ENCODE results near the gene NRF1. TPM values are rescaled to one million over a fixed set of nuclear protein-coding genes. Genes with fewer than 3 reads are reported as not detected.

The NRF1 gene
- total and polyA plus RNA-seq, 10 of the 15 experiments (the other 5 are each of a cell fraction or from before 2014, with no cell fraction given): 3.5 to 23.1 (median 13.5) TPM

DNA sequence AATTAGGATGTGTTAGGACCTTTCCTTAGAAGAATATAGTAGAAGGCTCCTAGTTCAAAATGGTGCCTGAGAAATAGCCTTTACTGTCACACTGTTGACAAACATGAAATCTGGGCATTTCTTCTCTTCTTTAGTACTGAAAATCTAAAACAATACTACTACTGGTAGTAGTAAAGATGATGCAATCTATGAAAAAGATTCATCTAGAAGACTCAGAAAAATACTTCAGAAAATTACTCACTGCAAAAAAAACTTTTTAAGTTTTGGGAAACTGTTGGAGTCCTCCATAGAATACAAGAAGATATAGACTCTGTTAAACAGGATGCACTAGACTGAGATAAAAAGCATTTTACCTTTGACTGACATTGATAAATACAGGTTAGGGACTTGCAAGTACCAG lies 67.1 kb downstream of the NRF1 start:
- ChIA-PET RAD21 (ENCODE audit: unreplicated experiment) (no interaction called here), CTCF (no interaction called here)

More for the DNA sequence above, 67.1 kb downstream of the NRF1 start:
- Histone ChIP-seq H3K27ac (ENCODE audit: control insufficient read depth, insufficient read depth) (no peak overlapping the region), H3K79me2 (ENCODE audit: control insufficient read depth, insufficient read depth, low read length) (no peaks in the 10 kb centered on the region), H3K9me3 (replicated peaks; ENCODE audit: control insufficient read depth, insufficient read depth, low read length) (peaks cover 2% of the 10 kb centered on the region; the same call in 2 of the 3 replicates), H3K4me2 (ENCODE audit: control insufficient read depth, insufficient read depth) (no peak overlapping the region), H4K20me1 (ENCODE audit: control insufficient read depth, insufficient read depth) (no peaks in the 10 kb centered on the region), H3K4me1 (ENCODE audit: control insufficient read depth, insufficient read depth, low read length) (no peaks in the 10 kb centered on the region), H3K27me3 (replicated peaks in 1 of 2; ENCODE audit: control insufficient read depth in 2 of 2, insufficient read depth in 2 of 2, low read length in 1 of 2) (no peaks in the 10 kb centered on the region), H3K9ac (ENCODE audit: control insufficient read depth, insufficient read depth, low read length) (no peak overlapping the region), H3K36me3 (ENCODE audit: control insufficient read depth in 2 of 2, insufficient read depth in 2 of 2, low read length in 1 of 2) (peaks cover 0 to 2% of the 10 kb centered on the region in 2 experiments; a peak in 1 of 4 replicates), H2AFZ (ENCODE audit: control insufficient read depth, low read depth, low read length) (no peak overlapping the region), H3K4me3 (no peak overlapping the region)
- TF ChIP-seq RCOR1 (conservative IDR thresholded peaks at IDR 0.05; ENCODE audit: low read depth, low read length) (no peak), ZNF274 (IDR thresholded peaks at IDR 0.05; ENCODE audit: insufficient read depth, insufficient read length) (no peak), JUNB (IDR thresholded peaks at IDR 0.05) (no peak), NR2F1 (conservative IDR thresholded peaks at IDR 0.05) (no peak), BCL11A (IDR thresholded peaks at IDR 0.05; ENCODE audit: low read depth, low read length) (no peak), TCF3 (IDR thresholded peaks at IDR 0.05; ENCODE audit: borderline replicate concordance, insufficient read depth, low read depth, low read length) (no peak), CHD4 (IDR thresholded peaks at IDR 0.05) (no peak), POLR2AphosphoS5 (IDR thresholded peaks at IDR 0.05; ENCODE audit: low read length) (no peak), FOXK2 (IDR thresholded peaks at IDR 0.05) (no peak), KDM1A (IDR thresholded peaks at IDR 0.05; ENCODE audit: borderline replicate concordance) (no peak), TARDBP (IDR thresholded peaks at IDR 0.05; ENCODE audit: borderline replicate concordance) (no peak), ZNF217 (IDR thresholded peaks at IDR 0.05) (no peak), MYB (IDR thresholded peaks at IDR 0.05; ENCODE audit: borderline replicate concordance, low read depth, low read length) (no peak), RB1 (IDR thresholded peaks at IDR 0.05; ENCODE audit: borderline replicate concordance) (no peak), TCF12 (IDR thresholded peaks at IDR 0.05; ENCODE audit: low read depth, low read length) (no peak), ATF2 (IDR thresholded peaks at IDR 0.05; ENCODE audit: low read length) (no peak), EZH2 (IDR thresholded peaks at IDR 0.05; ENCODE audit: borderline replicate concordance, control insufficient read depth, low read depth, low read length) (no peak)
- TF ChIP-seq, protein P1, sequence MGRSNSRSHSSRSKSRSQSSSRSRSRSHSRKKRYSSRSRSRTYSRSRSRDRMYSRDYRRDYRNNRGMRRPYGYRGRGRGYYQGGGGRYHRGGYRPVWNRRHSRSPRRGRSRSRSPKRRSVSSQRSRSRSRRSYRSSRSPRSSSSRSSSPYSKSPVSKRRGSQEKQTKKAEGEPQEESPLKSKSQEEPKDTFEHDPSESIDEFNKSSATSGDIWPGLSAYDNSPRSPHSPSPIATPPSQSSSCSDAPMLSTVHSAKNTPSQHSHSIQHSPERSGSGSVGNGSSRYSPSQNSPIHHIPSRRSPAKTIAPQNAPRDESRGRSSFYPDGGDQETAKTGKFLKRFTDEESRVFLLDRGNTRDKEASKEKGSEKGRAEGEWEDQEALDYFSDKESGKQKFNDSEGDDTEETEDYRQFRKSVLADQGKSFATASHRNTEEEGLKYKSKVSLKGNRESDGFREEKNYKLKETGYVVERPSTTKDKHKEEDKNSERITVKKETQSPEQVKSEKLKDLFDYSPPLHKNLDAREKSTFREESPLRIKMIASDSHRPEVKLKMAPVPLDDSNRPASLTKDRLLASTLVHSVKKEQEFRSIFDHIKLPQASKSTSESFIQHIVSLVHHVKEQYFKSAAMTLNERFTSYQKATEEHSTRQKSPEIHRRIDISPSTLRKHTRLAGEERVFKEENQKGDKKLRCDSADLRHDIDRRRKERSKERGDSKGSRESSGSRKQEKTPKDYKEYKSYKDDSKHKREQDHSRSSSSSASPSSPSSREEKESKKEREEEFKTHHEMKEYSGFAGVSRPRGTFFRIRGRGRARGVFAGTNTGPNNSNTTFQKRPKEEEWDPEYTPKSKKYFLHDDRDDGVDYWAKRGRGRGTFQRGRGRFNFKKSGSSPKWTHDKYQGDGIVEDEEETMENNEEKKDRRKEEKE (IDR thresholded peaks at IDR 0.05): no peak
- TF ChIP-seq, protein P2, sequence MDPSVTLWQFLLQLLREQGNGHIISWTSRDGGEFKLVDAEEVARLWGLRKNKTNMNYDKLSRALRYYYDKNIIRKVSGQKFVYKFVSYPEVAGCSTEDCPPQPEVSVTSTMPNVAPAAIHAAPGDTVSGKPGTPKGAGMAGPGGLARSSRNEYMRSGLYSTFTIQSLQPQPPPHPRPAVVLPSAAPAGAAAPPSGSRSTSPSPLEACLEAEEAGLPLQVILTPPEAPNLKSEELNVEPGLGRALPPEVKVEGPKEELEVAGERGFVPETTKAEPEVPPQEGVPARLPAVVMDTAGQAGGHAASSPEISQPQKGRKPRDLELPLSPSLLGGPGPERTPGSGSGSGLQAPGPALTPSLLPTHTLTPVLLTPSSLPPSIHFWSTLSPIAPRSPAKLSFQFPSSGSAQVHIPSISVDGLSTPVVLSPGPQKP (IDR thresholded peaks at IDR 0.05; ENCODE audit: low read depth, low read length): no peak
- ATAC-seq (no peak), DNase-seq (ENCODE audit: low read depth, low spot score) (no peak), FAIRE-seq (no peak)
- in situ Hi-C loops (cut with MboI) (no loop called here), intact Hi-C loops (cut with micrococcal nuclease; ENCODE audit: unreplicated experiment) (no loop called here)
- SMC1A ChIA-PET (ENCODE audit: uncharacterized antibody, unreplicated experiment): no interaction called here
- BruUV-seq (replicated peaks): no TSS peak
- POLR2A ChIA-PET: no interaction called here
